Uterus (tissue), 4 donors: ENCODE data around the gene KLK2. TPM values are rescaled to one million over a fixed set of nuclear protein-coding genes. Genes with fewer than 3 reads are reported as not detected.

Source experiments
- DNase-seq, 2 donors: peaks; one replicate each; pipeline ENCODE4 v3.0.0-alpha.2; 2019 to 2020
- H3K27ac ChIP-seq, 2 donors: fragments of 200-600 bp; sonication (generic); 1 replicate in 1 of 2; 2 replicates in 1 of 2; pipeline ENCODE4 v1.5.1; 2016 to 2018
- H3K27me3 ChIP-seq, 2 donors: fragments of 200-600 bp; sonication (generic); one replicate each; pipeline ENCODE4 v1.5.1; 2018 to 2019; ENCODE audit warnings: control low read depth in 1 of 2
- H3K36me3 ChIP-seq, 2 donors: fragments of 200-600 bp; sonication (generic); one replicate each; pipeline ENCODE4 v1.5.1; 2019; ENCODE audit warnings: control low read depth in 1 of 2
- H3K4me1 ChIP-seq, 2 donors: fragments of 200-600 bp; sonication (generic); one replicate each; pipeline ENCODE4 v1.5.1; 2018 to 2019; ENCODE audit warnings: control low read depth in 1 of 2
- H3K4me3 ChIP-seq, 2 donors: fragments of 200-600 bp; sonication (generic); 1 replicate in 1 of 2; 2 replicates in 1 of 2; pipeline ENCODE4 v1.5.1; 2018 to 2019; ENCODE audit warnings: mild to moderate bottlenecking in 1 of 2
- H3K9me3 ChIP-seq, 2 donors: fragments of 200-600 bp; sonication (generic); one replicate each; pipeline ENCODE4 v1.5.1; 2019; ENCODE audit warnings: control low read depth in 1 of 2
- CTCF ChIP-seq, 4 experiments: fragments of 200-600 bp in 2 of 4; fragments of 450-650 bp in 2 of 4; sonication (generic) in 2 of 4; IDR thresholded peaks; one replicate each; pipeline ENCODE4 v1.5.1; 2016 to 2019; ENCODE audit warnings: antibody characterized with exemption in 4 of 4, mild to moderate bottlenecking in 2 of 4, moderate library complexity in 1 of 4
- POLR2A ChIP-seq, 2 donors: fragments of 450-650 bp; IDR thresholded peaks; one replicate each; pipeline ENCODE4 v1.6.1; 2016; ENCODE audit warnings: antibody characterized with exemption in 2 of 2, mild to moderate bottlenecking in 1 of 2, moderate library complexity in 1 of 2
- intact Hi-C: fragments of 100-400 bp; cut with DNase I; formaldehyde crosslinking; loops from one replicate; pipeline ENCODE4 v1.15.1; 2023; ENCODE audit warnings: low total_unique reads
- total RNA-seq, 4 donors: library from RNA; depleted of rRNA in 3 of 4; stranded (reverse); fragments of >200 nt in 3 of 4; gene quantifications; one replicate each; pipeline versions ENCODE4 v1.1.0 to v1.2.4, GENCODE V29; 2014 to 2023
- donor health status: DM: yes; HTN: yes; CAD: no.

Gene KLK2
- total RNA-seq, 4 donors from 2014 or later = 0.41 TPM; not detected in 3

GRCh38 chr19:50850738-50851137, 22.5 kb upstream of the KLK2 start:
- DNase-seq = no peak
- no peak overlapping the region for H3K4me3 ChIP-seq
- H3K4me1 ChIP-seq = no peaks in the 10 kb centered on the region
- H3K27ac ChIP-seq = no peak overlapping the region
- no peaks in the 10 kb centered on the region for H3K27me3 ChIP-seq
- TF ChIP-seq POLR2A (IDR thresholded peaks at IDR 0.05) = no peak
- TF ChIP-seq CTCF (IDR thresholded peaks at IDR 0.05) = no peak
- H3K36me3 ChIP-seq = no peaks in the 10 kb centered on the region
- H3K9me3 ChIP-seq = no peaks in the 10 kb centered on the region
- intact Hi-C loops = no loop called here

DNA sequence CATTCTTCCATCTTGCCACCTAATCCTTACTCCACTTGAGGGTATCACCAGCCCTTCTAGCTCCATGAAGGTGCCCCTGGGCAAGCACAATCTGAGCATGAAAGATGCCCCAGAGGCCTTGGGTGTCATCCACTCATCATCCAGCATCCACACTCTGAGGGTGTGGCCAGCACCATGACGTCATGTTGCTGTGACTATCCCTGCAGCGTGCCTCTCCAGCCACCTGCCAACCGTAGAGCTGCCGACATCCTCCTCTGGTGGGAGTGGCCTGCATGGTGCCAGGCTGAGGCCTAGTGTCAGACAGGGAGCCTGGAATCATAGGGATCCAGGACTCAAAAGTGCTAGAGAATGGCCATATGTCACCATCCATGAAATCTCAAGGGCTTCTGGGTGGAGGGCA, 21.6 kb upstream of the KLK2 start:
- TF ChIP-seq POLR2A (IDR thresholded peaks at IDR 0.05) = no peak
- TF ChIP-seq CTCF (IDR thresholded peaks at IDR 0.05) = no peak
- Histone ChIP-seq H3K9me3 (no peaks in the 10 kb centered on the region), H3K4me1 (no peaks in the 10 kb centered on the region), H3K4me3 (no peak overlapping the region), H3K27ac (no peak overlapping the region), H3K27me3 (no peaks in the 10 kb centered on the region), H3K36me3 (no peaks in the 10 kb centered on the region)
- intact Hi-C loops = no loop called here
- no peak for DNase-seq

DNA sequence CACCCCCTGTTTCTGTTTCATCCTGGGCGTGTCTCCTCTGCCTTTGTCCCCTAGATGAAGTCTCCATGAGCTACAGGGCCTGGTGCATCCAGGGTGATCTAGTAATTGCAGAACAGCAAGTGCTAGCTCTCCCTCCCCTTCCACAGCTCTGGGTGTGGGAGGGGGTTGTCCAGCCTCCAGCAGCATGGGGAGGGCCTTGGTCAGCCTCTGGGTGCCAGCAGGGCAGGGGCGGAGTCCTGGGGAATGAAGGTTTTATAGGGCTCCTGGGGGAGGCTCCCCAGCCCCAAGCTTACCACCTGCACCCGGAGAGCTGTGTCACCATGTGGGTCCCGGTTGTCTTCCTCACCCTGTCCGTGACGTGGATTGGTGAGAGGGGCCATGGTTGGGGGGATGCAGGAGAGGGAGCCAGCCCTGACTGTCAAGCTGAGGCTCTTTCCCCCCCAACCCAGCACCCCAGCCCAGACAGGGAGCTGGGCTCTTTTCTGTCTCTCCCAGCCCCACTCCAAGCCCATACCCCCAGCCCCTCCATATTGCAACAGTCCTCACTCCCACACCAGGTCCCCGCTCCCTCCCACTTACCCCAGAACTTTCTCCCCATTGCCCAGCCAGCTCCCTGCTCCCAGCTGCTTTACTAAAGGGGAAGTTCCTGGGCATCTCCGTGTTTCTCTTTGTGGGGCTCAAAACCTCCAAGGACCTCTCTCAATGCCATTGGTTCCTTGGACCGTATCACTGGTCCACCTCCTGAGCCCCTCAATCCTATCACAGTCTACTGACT, 18.4 kb upstream of the KLK2 start, which contains the start of gene KLK3:
Gene KLK3 (plus strand): TSS at position 280 of the 775 bp plus-strand sequence. CDS start 41 bp downstream, at position 321.
- no peaks in the 10 kb centered on the region for H3K27me3 ChIP-seq
- no peak for TF ChIP-seq CTCF (IDR thresholded peaks at IDR 0.05)
- no peak for TF ChIP-seq POLR2A (IDR thresholded peaks at IDR 0.05)
- DNase-seq = no peak
- no peaks in the 10 kb centered on the region for H3K9me3 ChIP-seq
- no peaks in the 10 kb centered on the region for H3K4me1 ChIP-seq
- H3K36me3 ChIP-seq = no peaks in the 10 kb centered on the region
- intact Hi-C loops = no loop called here
- no peak within 1 kb of the TSS for H3K4me3 ChIP-seq
- no peak within 1 kb of the TSS for H3K27ac ChIP-seq

DNA sequence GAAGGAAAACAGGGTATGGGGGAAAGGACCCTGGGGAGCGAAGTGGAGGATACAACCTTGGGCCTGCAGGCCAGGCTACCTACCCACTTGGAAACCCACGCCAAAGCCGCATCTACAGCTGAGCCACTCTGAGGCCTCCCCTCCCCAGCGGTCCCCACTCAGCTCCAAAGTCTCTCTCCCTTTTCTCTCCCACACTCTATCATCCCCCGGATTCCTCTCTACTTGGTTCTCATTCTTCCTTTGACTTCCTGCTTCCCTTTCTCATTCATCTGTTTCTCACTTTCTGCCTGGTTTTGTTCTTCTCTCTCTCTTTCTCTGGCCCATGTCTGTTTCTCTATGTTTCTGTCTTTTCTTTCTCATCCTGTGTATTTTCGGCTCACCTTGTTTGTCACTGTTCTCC, 15.9 kb upstream of the KLK2 start:
- Histone ChIP-seq H3K4me1 (no peaks in the 10 kb centered on the region), H3K27ac (no peak overlapping the region), H3K9me3 (no peaks in the 10 kb centered on the region), H3K27me3 (no peaks in the 10 kb centered on the region), H3K36me3 (no peaks in the 10 kb centered on the region), H3K4me3 (no peak overlapping the region)
- intact Hi-C loops = no loop called here
- no peak for TF ChIP-seq POLR2A (IDR thresholded peaks at IDR 0.05)
- TF ChIP-seq CTCF (IDR thresholded peaks at IDR 0.05) = no peak
- no peak for DNase-seq

GRCh38 chr19:50858886-50859285, 14.4 kb upstream of the KLK2 start:
- Histone ChIP-seq H3K27ac (no peak overlapping the region), H3K9me3 (no peaks in the 10 kb centered on the region), H3K36me3 (no peaks in the 10 kb centered on the region), H3K4me1 (no peaks in the 10 kb centered on the region), H3K4me3 (no peak overlapping the region), H3K27me3 (no peaks in the 10 kb centered on the region)
- intact Hi-C loops = no loop called here
- TF ChIP-seq CTCF (IDR thresholded peaks at IDR 0.05) = no peak
- TF ChIP-seq POLR2A (IDR thresholded peaks at IDR 0.05) = no peak
- DNase-seq = no peak
